CD4-positive, alpha-beta T cell treated with Interferon alpha-2 for 1 hour (primary cell): ENCODE data around the gene NSMCE1.

Experiments
- DNase-seq, 2 donors: peaks; one replicate each; pipeline ENCODE4 v3.0.0-alpha.2; 2020 to 2022

NSMCE1 gene

GRCh38 chr16:27191352-27191924, 77.1 kb downstream of the NSMCE1 start:
- DNase-seq: no peak

- no peak for DNase-seq
Measured at GRCh38 chr16:27190316-27190871, 78.2 kb downstream of the NSMCE1 start.

GRCh38 chr16:27189335-27189972, 79.1 kb downstream of the NSMCE1 start:
- DNase-seq: no peak

GRCh38 chr16:27188633-27189032, 79.9 kb downstream of the NSMCE1 start:
- DNase-seq: no peak

- no peak for DNase-seq
Measured at GRCh38 chr16:27185776-27186130, 82.8 kb downstream of the NSMCE1 start.

GRCh38 chr16:27182906-27183405, 85.6 kb downstream of the NSMCE1 start:
- no peak for DNase-seq

GRCh38 chr16:27181019-27181790, 87.4 kb downstream of the NSMCE1 start:
- DNase-seq: no peak

GRCh38 chr16:27179500-27180072, 89.0 kb downstream of the NSMCE1 start:
- peak; percentile 84 to 88 for DNase-seq

- no peak for DNase-seq
Measured at GRCh38 chr16:27177031-27177774, 91.4 kb downstream of the NSMCE1 start.

GRCh38 chr16:27175888-27176287, 92.7 kb downstream of the NSMCE1 start:
- no peak for DNase-seq
